Upper lobe of left lung (tissue), 6 donors: ENCODE data around the gene MALRD1. TPM values are rescaled to one million over a fixed set of nuclear protein-coding genes. Genes with fewer than 3 reads are reported as not detected.

Experiments used
- ATAC-seq, 2 donors: fragments of 200-7000 bp; cut with Tn5 transposase; one replicate each; pipeline ENCODE4 v1.9.1; 2022; ENCODE audit warnings: mild to moderate bottlenecking in 2 of 2, moderate library complexity in 2 of 2; ENCODE audit not compliant: low FRiP score in 2 of 2
- DNase-seq, 2 donors: peaks; one replicate each; pipeline ENCODE4 v3.0.0-alpha.2; 2019 to 2020
- H3K27ac ChIP-seq, 4 donors: fragments of 200-600 bp; sonication (generic); one replicate each; pipeline ENCODE4 v1.5.1; 2016 to 2019
- H3K27me3 ChIP-seq, 4 donors: fragments of 200-600 bp; sonication (generic); one replicate each; pipeline ENCODE4 v1.5.1; 2017 to 2019
- H3K36me3 ChIP-seq, 4 donors: fragments of 200-600 bp; sonication (generic); one replicate each; pipeline ENCODE4 v1.5.1; 2016 to 2019
- H3K4me1 ChIP-seq, 4 donors: fragments of 200-600 bp; sonication (generic); one replicate each; pipeline ENCODE4 v1.5.1; 2018 to 2019
- H3K4me3 ChIP-seq, 4 donors: fragments of 200-600 bp; sonication (generic); one replicate each; pipeline ENCODE4 v1.5.1; 2017 to 2019; ENCODE audit warnings: mild to moderate bottlenecking in 2 of 4, moderate library complexity in 1 of 4
- H3K9me3 ChIP-seq, 4 donors: fragments of 200-600 bp; sonication (generic); one replicate each; pipeline ENCODE4 v1.5.1; 2018 to 2019
- EP300 ChIP-seq, 4 donors: sonication (generic); formaldehyde crosslinking; IDR thresholded peaks; one replicate each; pipeline ENCODE4 v1.5.1; 2017; ENCODE audit warnings: antibody characterized with exemption in 4 of 4, control low read depth in 2 of 4
- POLR2A ChIP-seq, 4 donors: fragments of 450-650 bp; IDR thresholded peaks; one replicate each; pipeline ENCODE4 v1.5.1; 2016 to 2017; ENCODE audit warnings: antibody characterized with exemption in 4 of 4, mild to moderate bottlenecking in 2 of 4
- POLR2AphosphoS5 ChIP-seq, 2 donors: sonication (generic); formaldehyde crosslinking; IDR thresholded peaks; one replicate each; pipeline ENCODE4 v1.5.1; 2017; ENCODE audit warnings: antibody characterized with exemption in 2 of 2
- WGBS, 2 donors: methylation state at CpG; one replicate each; pipeline ENCODE4 v1.1.5; 2017 to 2018; 5-methylcytosine and 5-hydroxymethylcytosine counted together
- total RNA-seq, 6 donors: library from RNA; depleted of rRNA in 4 of 6; stranded (reverse); fragments of >200 nt in 4 of 6; gene quantifications; one replicate each; pipeline versions ENCODE4 v1.1.0 to v1.2.1, GENCODE V29; 2016 to 2021
- TF ChIP-seq, protein P1 (sequence below), 6 experiments: fragments of 450-650 bp in 4 of 6; fragments of 200-600 bp in 2 of 6; sonication (generic) in 2 of 6; IDR thresholded peaks; one replicate each; pipeline ENCODE4 v1.5.1; 2016 to 2019; ENCODE audit warnings: antibody characterized with exemption in 6 of 6
- donor health status: DM: no; HTN: no; CAD: no; lungs with moderate emphysema.
- donor health status: DM: no; HTN: yes; CAD: no; lungs with severe emphysema.

MALRD1 gene
- total RNA-seq, 6 donors from 2014 or later, result 2.7 to 21.0 (median 7.5) TPM

DNA sequence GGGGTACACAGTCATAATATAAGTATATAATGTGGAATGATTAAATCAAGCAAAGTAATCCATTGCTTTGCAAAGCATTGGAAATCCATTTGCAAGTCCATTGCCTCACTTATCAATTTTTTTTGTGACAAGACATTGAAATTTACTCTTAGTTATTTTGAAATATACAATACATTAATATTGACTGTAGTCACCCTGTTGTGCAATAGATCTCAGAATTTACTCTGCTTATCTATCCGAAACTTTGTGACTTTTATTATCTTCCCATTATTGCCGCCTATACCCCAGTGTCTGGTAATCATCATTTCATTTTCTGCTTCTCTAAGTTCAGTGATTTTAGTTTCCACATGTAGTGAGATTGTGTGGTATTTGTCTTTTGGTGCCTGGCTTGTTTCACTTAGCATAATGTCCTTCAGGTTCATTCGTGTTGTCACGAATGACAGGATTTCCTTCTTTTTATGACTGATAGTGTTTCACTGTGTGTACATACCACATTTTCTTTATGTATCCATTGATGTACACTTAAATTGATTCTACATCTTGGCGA lies 5.8 kb downstream of the MALRD1 start:
- DNase-seq (no peak), ATAC-seq (no peak)
- Histone ChIP-seq H3K27ac (no peak overlapping the region), H3K36me3 (no peaks in the 10 kb centered on the region), H3K4me3 (no peak overlapping the region), H3K27me3 (no peaks in the 10 kb centered on the region), H3K4me1 (no peaks in the 10 kb centered on the region), H3K9me3 (no peaks in the 10 kb centered on the region)
- 77 to 82% methylated on average over 5 of the region's 5 CpGs for WGBS, 2 donors
- TF ChIP-seq, protein P1, sequence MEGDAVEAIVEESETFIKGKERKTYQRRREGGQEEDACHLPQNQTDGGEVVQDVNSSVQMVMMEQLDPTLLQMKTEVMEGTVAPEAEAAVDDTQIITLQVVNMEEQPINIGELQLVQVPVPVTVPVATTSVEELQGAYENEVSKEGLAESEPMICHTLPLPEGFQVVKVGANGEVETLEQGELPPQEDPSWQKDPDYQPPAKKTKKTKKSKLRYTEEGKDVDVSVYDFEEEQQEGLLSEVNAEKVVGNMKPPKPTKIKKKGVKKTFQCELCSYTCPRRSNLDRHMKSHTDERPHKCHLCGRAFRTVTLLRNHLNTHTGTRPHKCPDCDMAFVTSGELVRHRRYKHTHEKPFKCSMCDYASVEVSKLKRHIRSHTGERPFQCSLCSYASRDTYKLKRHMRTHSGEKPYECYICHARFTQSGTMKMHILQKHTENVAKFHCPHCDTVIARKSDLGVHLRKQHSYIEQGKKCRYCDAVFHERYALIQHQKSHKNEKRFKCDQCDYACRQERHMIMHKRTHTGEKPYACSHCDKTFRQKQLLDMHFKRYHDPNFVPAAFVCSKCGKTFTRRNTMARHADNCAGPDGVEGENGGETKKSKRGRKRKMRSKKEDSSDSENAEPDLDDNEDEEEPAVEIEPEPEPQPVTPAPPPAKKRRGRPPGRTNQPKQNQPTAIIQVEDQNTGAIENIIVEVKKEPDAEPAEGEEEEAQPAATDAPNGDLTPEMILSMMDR (IDR thresholded peaks at IDR 0.05), result no peak
- TF ChIP-seq POLR2A (IDR thresholded peaks at IDR 0.05) (no peak), EP300 (IDR thresholded peaks at IDR 0.05) (no peak), POLR2AphosphoS5 (IDR thresholded peaks at IDR 0.05) (no peak)

DNA sequence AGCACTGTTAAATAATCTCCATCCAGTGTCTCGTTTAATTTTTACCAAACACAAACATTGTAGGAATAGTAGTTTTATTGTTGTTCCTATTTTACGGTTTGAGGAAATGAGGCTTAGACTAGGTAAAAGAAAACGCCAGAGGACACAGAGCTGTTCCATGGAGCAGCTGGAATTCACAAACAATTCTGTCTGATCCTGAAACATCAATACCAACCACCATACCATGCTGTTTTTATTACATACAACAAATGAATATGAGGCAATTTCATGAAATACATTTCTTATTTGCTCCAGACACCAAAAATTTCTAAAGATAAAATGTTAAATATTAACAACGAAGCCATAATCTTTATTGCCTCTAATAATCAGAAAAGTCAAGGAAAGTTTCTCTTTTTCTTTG lies 9.4 kb downstream of the MALRD1 start:
- Histone ChIP-seq H3K4me3 (no peak overlapping the region), H3K36me3 (no peaks in the 10 kb centered on the region), H3K9me3 (no peaks in the 10 kb centered on the region), H3K27me3 (no peaks in the 10 kb centered on the region), H3K27ac (no peak overlapping the region), H3K4me1 (no peaks in the 10 kb centered on the region)
- no peak for TF ChIP-seq EP300 (IDR thresholded peaks at IDR 0.05)
- TF ChIP-seq POLR2AphosphoS5 (IDR thresholded peaks at IDR 0.05), result no peak
- TF ChIP-seq POLR2A (IDR thresholded peaks at IDR 0.05), result no peak
- TF ChIP-seq, protein P1 (IDR thresholded peaks at IDR 0.05), result no peak
- WGBS, 2 donors, result 64 to 74% methylated on average over 4 of the region's 4 CpGs
- DNase-seq (no peak), ATAC-seq (no peak)

DNA sequence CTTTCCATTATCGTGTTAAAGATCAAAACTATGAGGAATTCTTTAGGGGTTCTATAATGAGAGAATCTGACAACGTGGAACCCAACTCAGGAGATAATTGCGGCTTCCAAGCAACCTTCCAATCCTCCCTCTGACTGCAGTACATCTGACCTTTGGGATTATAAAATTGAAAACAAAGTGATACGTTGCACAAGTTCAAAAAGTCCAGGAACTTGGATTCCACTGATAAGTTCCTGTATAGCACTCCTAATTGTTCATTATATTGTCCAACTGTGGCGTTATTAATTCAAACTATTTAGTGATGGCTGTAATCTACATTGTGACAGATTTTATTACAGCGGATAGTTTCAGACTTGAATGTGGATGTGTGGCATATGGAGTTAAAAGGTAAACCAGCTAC lies 15.4 kb downstream of the MALRD1 start:
- WGBS, 2 donors, result 80 to 86% methylated on average over 6 of the region's 6 CpGs
- ATAC-seq (no peak), DNase-seq (no peak)
- Histone ChIP-seq H3K4me3 (no peak overlapping the region), H3K9me3 (no peaks in the 10 kb centered on the region), H3K36me3 (no peaks in the 10 kb centered on the region), H3K27me3 (no peaks in the 10 kb centered on the region), H3K27ac (no peak overlapping the region), H3K4me1 (no peaks in the 10 kb centered on the region)
- TF ChIP-seq POLR2AphosphoS5 (IDR thresholded peaks at IDR 0.05) (no peak), POLR2A (IDR thresholded peaks at IDR 0.05) (no peak), EP300 (IDR thresholded peaks at IDR 0.05) (no peak)
- TF ChIP-seq, protein P1 (IDR thresholded peaks at IDR 0.05), result no peak

DNA sequence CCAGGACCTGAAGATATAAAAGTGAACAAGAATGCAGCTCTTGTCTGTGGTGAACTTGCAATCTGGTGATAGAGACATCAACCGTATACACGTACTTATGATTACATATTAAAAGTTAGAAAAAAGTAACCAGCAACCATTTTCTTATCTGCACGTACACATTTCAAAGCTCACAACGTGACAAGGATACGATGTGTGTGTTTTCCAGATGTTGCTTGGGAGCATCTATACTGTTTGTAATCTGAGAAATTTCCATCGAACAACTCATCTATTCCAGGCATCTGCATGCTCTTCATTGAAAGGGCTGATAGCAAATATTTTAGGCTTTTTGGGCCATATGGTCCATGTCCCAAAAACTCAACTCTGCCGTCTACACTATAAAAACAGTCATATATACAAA lies 23.3 kb downstream of the MALRD1 start:
- ATAC-seq (no peak), DNase-seq (no peak)
- Histone ChIP-seq H3K4me1 (no peaks in the 10 kb centered on the region), H3K4me3 (no peak overlapping the region), H3K27ac (no peak overlapping the region), H3K36me3 (no peaks in the 10 kb centered on the region), H3K27me3 (no peaks in the 10 kb centered on the region), H3K9me3 (no peaks in the 10 kb centered on the region)
- WGBS, 2 donors, result 77 to 86% methylated on average over 7 of the region's 7 CpGs
- TF ChIP-seq POLR2AphosphoS5 (IDR thresholded peaks at IDR 0.05), result no peak
- TF ChIP-seq EP300 (IDR thresholded peaks at IDR 0.05), result no peak
- no peak for TF ChIP-seq POLR2A (IDR thresholded peaks at IDR 0.05)
- TF ChIP-seq, protein P1 (IDR thresholded peaks at IDR 0.05), result no peak

DNA sequence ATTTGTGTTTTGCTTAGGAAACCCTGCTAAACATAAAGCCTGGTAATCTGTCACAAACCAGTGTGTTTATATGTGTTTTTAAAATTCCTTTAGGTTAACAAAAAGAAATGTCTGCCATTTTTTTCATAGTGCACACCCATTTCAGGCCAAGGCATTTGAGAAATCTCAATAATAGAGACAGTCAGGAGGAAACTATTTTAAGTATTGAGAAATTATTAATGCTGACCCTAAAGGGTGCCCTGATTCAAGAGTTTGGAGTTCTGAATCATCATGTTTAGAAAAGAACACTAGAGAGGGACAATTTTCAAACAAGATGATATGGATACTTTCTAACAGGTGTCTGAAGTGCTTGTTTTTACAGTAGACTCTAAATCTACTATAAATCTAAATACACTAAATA lies 28.7 kb downstream of the MALRD1 start:
- DNase-seq (no peak), ATAC-seq (no peak)
- TF ChIP-seq POLR2AphosphoS5 (IDR thresholded peaks at IDR 0.05), result no peak
- no peak for TF ChIP-seq EP300 (IDR thresholded peaks at IDR 0.05)
- TF ChIP-seq, protein P1 (IDR thresholded peaks at IDR 0.05), result no peak
- no peak for TF ChIP-seq POLR2A (IDR thresholded peaks at IDR 0.05)
- H3K27ac ChIP-seq, result no peak overlapping the region
- H3K36me3 ChIP-seq, result no peaks in the 10 kb centered on the region
- no peaks in the 10 kb centered on the region for H3K27me3 ChIP-seq
- no peaks in the 10 kb centered on the region for H3K9me3 ChIP-seq
- H3K4me1 ChIP-seq, result no peaks in the 10 kb centered on the region
- no peak overlapping the region for H3K4me3 ChIP-seq
